OCI-M2 (cell line): ENCODE data around the gene NGFR.
"Not testable (repeated sequence)": the region's sequence is repeated elsewhere in the genome, so short reads cannot be mapped to it uniquely, and the experiment has no call there.

Experiments used
- DNase-seq: peaks from one replicate; lab custom pipeline; 2025; ENCODE audit not compliant: unreplicated experiment; lab: John Stamatoyannopoulos, UW

Gene NGFR

GRCh38 chr17:49495842-49496182 lies 719 bp downstream of the NGFR start:
- DNase-seq, result no peak

GRCh38 chr17:49496183-49496866 lies 1.2 kb downstream of the NGFR start:
- DNase-seq, result no peak

GRCh38 chr17:49496867-49497147 lies 1.7 kb downstream of the NGFR start:
- DNase-seq, result no peak

GRCh38 chr17:49497148-49498028 lies 2.3 kb downstream of the NGFR start:
- DNase-seq, result no peak

GRCh38 chr17:49498029-49498615 lies 3.0 kb downstream of the NGFR start:
- DNase-seq, result no peak

GRCh38 chr17:49501496-49501895 lies 6.4 kb downstream of the NGFR start:
- no peak for DNase-seq

- DNase-seq, result no peak
These were observed 7.2 kb downstream of the NGFR start for GRCh38 chr17:49502254-49502653.

GRCh38 chr17:49502680-49503079 lies 7.6 kb downstream of the NGFR start:
- DNase-seq, result not testable (repeated sequence)

- no peak for DNase-seq
These were observed 9.3 kb downstream of the NGFR start for GRCh38 chr17:49504369-49504768.

GRCh38 chr17:49505854-49506253 lies 10.8 kb downstream of the NGFR start:
- DNase-seq, result no peak

- no peak for DNase-seq
These were observed 11.2 kb downstream of the NGFR start for GRCh38 chr17:49506282-49506681.

GRCh38 chr17:49508061-49508865 lies 13.2 kb downstream of the NGFR start:
- no peak for DNase-seq

- no peak for DNase-seq
These were observed 13.9 kb downstream of the NGFR start for GRCh38 chr17:49508866-49509587.

- no peak for DNase-seq
These were observed 14.5 kb downstream of the NGFR start for GRCh38 chr17:49509588-49509917.

GRCh38 chr17:49510059-49510719 lies 15.1 kb downstream of the NGFR start:
- DNase-seq, result no peak

- DNase-seq, result no peak
These were observed 15.6 kb downstream of the NGFR start for GRCh38 chr17:49510720-49511110.

GRCh38 chr17:49511810-49512209 lies 16.7 kb downstream of the NGFR start:
- no peak for DNase-seq

GRCh38 chr17:49512296-49513043 lies 17.4 kb downstream of the NGFR start:
- no peak for DNase-seq

- DNase-seq, result no peak
These were observed 17.9 kb downstream of the NGFR start for GRCh38 chr17:49513044-49513395.

- no peak for DNase-seq
These were observed 18.5 kb downstream of the NGFR start for GRCh38 chr17:49513641-49514040.
